Measurements from ENCODE around the gene CCDC57.

The CCDC57 gene

GRCh38 chr17:82118168-82118814 lies 94.4 kb downstream of the CCDC57 start:
- Histone ChIP-seq H3F3A (ENCODE audit: control insufficient read depth, insufficient read depth) (no peaks in the 10 kb centered on the region), H3K36me3 (ENCODE audit: control insufficient read depth, low read length) (no peaks in the 10 kb centered on the region), H4K20me1 (ENCODE audit: control insufficient read depth, insufficient read depth, low read depth, low read length) (no peaks in the 10 kb centered on the region), H3K79me2 (ENCODE audit: control insufficient read depth, low read length) (no peaks in the 10 kb centered on the region), H3K4me1 (ENCODE audit: control insufficient read depth, low read length) (no peaks in the 10 kb centered on the region), H3K4me3 (ENCODE audit: low read length) (no peak overlapping the region), H3K27ac (ENCODE audit: low read depth, low read length) (no peak overlapping the region), H3K4me2 (ENCODE audit: low read length) (no peak overlapping the region), H3K9me3 (ENCODE audit: control insufficient read depth, insufficient read depth, low read length) (no peaks in the 10 kb centered on the region), H3K27me3 (ENCODE audit: control insufficient read depth, low read length) (no peaks in the 10 kb centered on the region), H3K9me2 (replicated peaks; ENCODE audit: control insufficient read depth, low read length) (no peaks in the 10 kb centered on the region)
- no peak for TF ChIP-seq CTCF (IDR thresholded peaks at IDR 0.05; ENCODE audit: low read depth, low read length, poor library complexity, severe bottlenecking)
- TF ChIP-seq EZH2phosphoT487 (IDR thresholded peaks at IDR 0.05; ENCODE audit: borderline replicate concordance, low read length), result no peak

- no peaks in the 10 kb centered on the region for H3K9me2 ChIP-seq (replicated peaks; ENCODE audit: control insufficient read depth, low read length)
- H3K27me3 ChIP-seq (ENCODE audit: control insufficient read depth, low read length), result no peaks in the 10 kb centered on the region
- no peaks in the 10 kb centered on the region for H3F3A ChIP-seq (ENCODE audit: control insufficient read depth, insufficient read depth)
- no peak overlapping the region for H3K4me2 ChIP-seq (ENCODE audit: low read length)
- H3K4me3 ChIP-seq (ENCODE audit: low read length), result no peak overlapping the region
- H3K36me3 ChIP-seq (ENCODE audit: control insufficient read depth, low read length), result no peaks in the 10 kb centered on the region
- no peak overlapping the region for H3K27ac ChIP-seq (ENCODE audit: low read depth, low read length)
- TF ChIP-seq CTCF (IDR thresholded peaks at IDR 0.05; ENCODE audit: low read depth, low read length, poor library complexity, severe bottlenecking) (no peak), EZH2phosphoT487 (IDR thresholded peaks at IDR 0.05; ENCODE audit: borderline replicate concordance, low read length) (no peak)
- H3K79me2 ChIP-seq (ENCODE audit: control insufficient read depth, low read length), result no peaks in the 10 kb centered on the region
- H4K20me1 ChIP-seq (ENCODE audit: control insufficient read depth, insufficient read depth, low read depth, low read length), result no peaks in the 10 kb centered on the region
- no peaks in the 10 kb centered on the region for H3K9me3 ChIP-seq (ENCODE audit: control insufficient read depth, insufficient read depth, low read length)
- no peaks in the 10 kb centered on the region for H3K4me1 ChIP-seq (ENCODE audit: control insufficient read depth, low read length)
Measured at GRCh38 chr17:82117139-82118090, 95.2 kb downstream of the CCDC57 start.

- Histone ChIP-seq H3K9me2 (replicated peaks; ENCODE audit: control insufficient read depth, low read length) (no peaks in the 10 kb centered on the region), H3K36me3 (ENCODE audit: control insufficient read depth, low read length) (no peaks in the 10 kb centered on the region), H3K27ac (ENCODE audit: low read depth, low read length) (no peak overlapping the region), H3K4me2 (ENCODE audit: low read length) (no peak overlapping the region), H3K4me3 (ENCODE audit: low read length) (no peak overlapping the region), H3F3A (ENCODE audit: control insufficient read depth, insufficient read depth) (no peaks in the 10 kb centered on the region), H3K79me2 (ENCODE audit: control insufficient read depth, low read length) (no peaks in the 10 kb centered on the region), H3K9me3 (ENCODE audit: control insufficient read depth, insufficient read depth, low read length) (no peaks in the 10 kb centered on the region), H3K4me1 (ENCODE audit: control insufficient read depth, low read length) (no peaks in the 10 kb centered on the region), H4K20me1 (ENCODE audit: control insufficient read depth, insufficient read depth, low read depth, low read length) (no peaks in the 10 kb centered on the region), H3K27me3 (ENCODE audit: control insufficient read depth, low read length) (no peaks in the 10 kb centered on the region)
- TF ChIP-seq EZH2phosphoT487 (IDR thresholded peaks at IDR 0.05; ENCODE audit: borderline replicate concordance, low read length) (no peak), CTCF (IDR thresholded peaks at IDR 0.05; ENCODE audit: low read depth, low read length, poor library complexity, severe bottlenecking) (no peak)
Measured at GRCh38 chr17:82116246-82116645, 96.4 kb downstream of the CCDC57 start.
